Thyroid gland (tissue), 4 donors: ENCODE results near the gene MME.

ENCODE experiments used
- POLR2A ChIP-seq, 2 donors: fragments of 450-650 bp; IDR thresholded peaks; one replicate each; pipeline ENCODE4 v1.6.1; 2017; ENCODE audit warnings: antibody characterized with exemption in 2 of 2, mild to moderate bottlenecking in 2 of 2, moderate library complexity in 1 of 2
- TF ChIP-seq, protein P1 (sequence below), 6 experiments: fragments of 200-600 bp in 3 of 6; fragments of 450-650 bp in 3 of 6; sonication (generic) in 3 of 6; IDR thresholded peaks; one replicate each; pipeline ENCODE4 v1.5.1; 2016 to 2019; ENCODE audit warnings: antibody characterized with exemption in 6 of 6, mild to moderate bottlenecking in 2 of 6, inconsistent platforms in 1 of 6, moderate library complexity in 1 of 6

DNA sequence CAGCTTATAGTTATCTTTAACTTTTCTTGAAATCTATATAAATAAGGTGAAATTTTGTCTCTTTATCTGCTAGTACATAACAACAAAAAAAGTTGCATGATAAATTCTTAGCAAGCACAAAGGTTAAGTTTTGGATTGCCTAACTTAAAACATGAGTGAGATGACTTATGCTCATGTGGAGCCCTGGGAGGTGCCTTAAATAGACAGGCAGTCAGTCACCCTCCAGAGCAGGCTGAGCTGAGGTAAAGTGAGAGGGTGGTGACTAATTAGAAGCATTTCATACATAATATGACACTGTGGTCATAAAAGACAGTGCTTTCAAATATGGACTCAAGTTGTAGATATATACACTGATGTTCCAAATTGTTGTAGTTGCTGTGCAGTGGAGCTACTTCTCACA lies 14.6 kb upstream of the MME start:
- TF ChIP-seq, protein P1, sequence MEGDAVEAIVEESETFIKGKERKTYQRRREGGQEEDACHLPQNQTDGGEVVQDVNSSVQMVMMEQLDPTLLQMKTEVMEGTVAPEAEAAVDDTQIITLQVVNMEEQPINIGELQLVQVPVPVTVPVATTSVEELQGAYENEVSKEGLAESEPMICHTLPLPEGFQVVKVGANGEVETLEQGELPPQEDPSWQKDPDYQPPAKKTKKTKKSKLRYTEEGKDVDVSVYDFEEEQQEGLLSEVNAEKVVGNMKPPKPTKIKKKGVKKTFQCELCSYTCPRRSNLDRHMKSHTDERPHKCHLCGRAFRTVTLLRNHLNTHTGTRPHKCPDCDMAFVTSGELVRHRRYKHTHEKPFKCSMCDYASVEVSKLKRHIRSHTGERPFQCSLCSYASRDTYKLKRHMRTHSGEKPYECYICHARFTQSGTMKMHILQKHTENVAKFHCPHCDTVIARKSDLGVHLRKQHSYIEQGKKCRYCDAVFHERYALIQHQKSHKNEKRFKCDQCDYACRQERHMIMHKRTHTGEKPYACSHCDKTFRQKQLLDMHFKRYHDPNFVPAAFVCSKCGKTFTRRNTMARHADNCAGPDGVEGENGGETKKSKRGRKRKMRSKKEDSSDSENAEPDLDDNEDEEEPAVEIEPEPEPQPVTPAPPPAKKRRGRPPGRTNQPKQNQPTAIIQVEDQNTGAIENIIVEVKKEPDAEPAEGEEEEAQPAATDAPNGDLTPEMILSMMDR (IDR thresholded peaks at IDR 0.05): no peak
- no peak for TF ChIP-seq POLR2A (IDR thresholded peaks at IDR 0.05)
